Activated CD8-positive, alpha-beta T cell treated with anti-CD3 and anti-CD28 coated beads for 36 hours (primary cell): ENCODE measurements around the gene KRTAP19-4. TPM values are rescaled to one million over a fixed set of nuclear protein-coding genes. Genes with fewer than 3 reads are reported as not detected.

Experiments
- ATAC-seq: fragments of 200-7000 bp; cut with Tn5 transposase; one replicate; pipeline ENCODE4 v1.10.0; 2021; ENCODE audit warnings: mild to moderate bottlenecking, moderate library complexity
- CTCF ChIA-PET: fragments of 350-600 bp; sonication (Branson Sonifier 250); formaldehyde crosslinking; loops from one replicate; lab custom pipeline; 2021; ENCODE audit warnings: antibody characterized with exemption; lab: Charles Lee
- POLR2A ChIA-PET: fragments of 350-600 bp; sonication (Branson Sonifier 250); formaldehyde crosslinking; loops from one replicate; lab custom pipeline; 2021; ENCODE audit warnings: antibody characterized with exemption; lab: Charles Lee
- DNase-seq: peaks from one replicate; pipeline ENCODE4 v3.0.0-alpha.2; 2020
- H3K27ac Mint-ChIP-seq: one replicate; pipeline ENCODE4 v1.8.0; 2021; ENCODE audit warnings: mild to moderate bottlenecking, mixed read lengths
- H3K27me3 Mint-ChIP-seq: one replicate; pipeline ENCODE4 v1.8.0; 2021; ENCODE audit warnings: mixed read lengths
- H3K36me3 Mint-ChIP-seq: one replicate; pipeline ENCODE4 v1.8.0; 2021; ENCODE audit warnings: low read depth, mixed read lengths
- H3K4me1 Mint-ChIP-seq: one replicate; pipeline ENCODE4 v1.8.0; 2021; ENCODE audit warnings: low read depth, mixed read lengths
- H3K4me3 Mint-ChIP-seq: one replicate; pipeline ENCODE4 v1.8.0; 2021; ENCODE audit warnings: mild to moderate bottlenecking, moderate library complexity, mixed read lengths
- H3K9me3 Mint-ChIP-seq: one replicate; pipeline ENCODE4 v1.8.0; 2021; ENCODE audit warnings: mixed read lengths
- intact Hi-C: fragments of 100-400 bp; cut with micrococcal nuclease; formaldehyde crosslinking; loops from one replicate; pipeline ENCODE4 v1.10.0; 2022
- total RNA-seq, 2 experiments: library from RNA; stranded (reverse); gene quantifications; one replicate each; pipeline ENCODE4 v1.2.3, GENCODE V29; 2021
- TF ChIP-seq, protein P1 (sequence below): fragments of 200-600 bp; IDR thresholded peaks from one replicate; pipeline ENCODE4 v1.8.0; 2022; ENCODE audit warnings: antibody characterized with exemption, mild to moderate bottlenecking

The KRTAP19-4 gene
- total RNA-seq, 2 experiments from 2014 or later, result not detected

DNA sequence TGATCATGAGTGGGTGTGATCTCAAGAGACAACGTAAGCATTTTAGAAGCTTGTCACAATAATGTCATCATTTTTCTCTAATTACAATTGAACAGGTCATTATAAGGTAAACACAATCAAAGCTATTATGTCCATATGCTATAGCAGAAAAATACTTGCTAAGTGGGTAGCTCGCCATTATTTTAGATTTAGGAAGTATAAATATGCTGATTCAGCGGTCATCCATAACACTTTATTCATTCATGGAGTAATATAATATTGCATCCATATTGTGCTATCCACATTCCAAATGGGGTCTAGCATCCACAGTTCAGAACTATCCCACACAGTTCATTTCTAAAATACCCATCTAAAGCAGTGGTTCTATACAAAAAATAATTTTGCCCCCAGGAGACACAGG is 48.5 kb downstream of the KRTAP19-4 start:
- ChIA-PET POLR2A (no interaction called here), CTCF (no interaction called here)
- no peaks in the 10 kb centered on the region for H3K4me1 Mint-ChIP-seq

DNA sequence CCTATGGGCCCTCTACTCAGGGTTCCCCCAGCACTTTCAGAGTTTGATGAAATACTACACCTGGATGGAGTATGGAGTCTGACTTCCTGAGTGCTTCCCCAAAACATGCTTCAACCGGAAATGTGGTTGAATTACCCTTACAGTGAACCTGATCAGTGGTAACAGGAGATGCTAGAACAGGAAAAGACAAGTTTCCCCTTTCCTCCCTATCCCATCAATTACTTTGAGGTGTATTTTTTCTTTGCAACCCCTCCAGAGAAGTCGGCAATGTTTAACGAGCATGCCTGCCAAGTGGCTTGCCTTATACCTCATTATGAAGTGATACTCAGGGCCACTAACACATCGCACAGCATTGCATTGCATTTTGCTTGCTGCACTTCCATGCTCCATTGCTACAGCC is 49.9 kb downstream of the KRTAP19-4 start:
- Mint-ChIP-seq H3K4me1 (no peaks in the 10 kb centered on the region), H3K27me3 (peaks cover 3% of the 10 kb centered on the region), H3K36me3 (no peaks in the 10 kb centered on the region), H3K9me3 (no peaks in the 10 kb centered on the region), H3K27ac (no peak overlapping the region), H3K4me3 (no peak overlapping the region)
- ATAC-seq, result no peak
- CTCF ChIA-PET, result no interaction called here
- TF ChIP-seq, protein P1, sequence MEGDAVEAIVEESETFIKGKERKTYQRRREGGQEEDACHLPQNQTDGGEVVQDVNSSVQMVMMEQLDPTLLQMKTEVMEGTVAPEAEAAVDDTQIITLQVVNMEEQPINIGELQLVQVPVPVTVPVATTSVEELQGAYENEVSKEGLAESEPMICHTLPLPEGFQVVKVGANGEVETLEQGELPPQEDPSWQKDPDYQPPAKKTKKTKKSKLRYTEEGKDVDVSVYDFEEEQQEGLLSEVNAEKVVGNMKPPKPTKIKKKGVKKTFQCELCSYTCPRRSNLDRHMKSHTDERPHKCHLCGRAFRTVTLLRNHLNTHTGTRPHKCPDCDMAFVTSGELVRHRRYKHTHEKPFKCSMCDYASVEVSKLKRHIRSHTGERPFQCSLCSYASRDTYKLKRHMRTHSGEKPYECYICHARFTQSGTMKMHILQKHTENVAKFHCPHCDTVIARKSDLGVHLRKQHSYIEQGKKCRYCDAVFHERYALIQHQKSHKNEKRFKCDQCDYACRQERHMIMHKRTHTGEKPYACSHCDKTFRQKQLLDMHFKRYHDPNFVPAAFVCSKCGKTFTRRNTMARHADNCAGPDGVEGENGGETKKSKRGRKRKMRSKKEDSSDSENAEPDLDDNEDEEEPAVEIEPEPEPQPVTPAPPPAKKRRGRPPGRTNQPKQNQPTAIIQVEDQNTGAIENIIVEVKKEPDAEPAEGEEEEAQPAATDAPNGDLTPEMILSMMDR, result no peak
- POLR2A ChIA-PET, result no interaction called here
- no peak for DNase-seq
- intact Hi-C loops, result no loop called here

More for the DNA sequence above, 48.5 kb downstream of the KRTAP19-4 start:
- Mint-ChIP-seq H3K4me3 (no peak overlapping the region), H3K9me3 (no peaks in the 10 kb centered on the region), H3K27ac (no peak overlapping the region), H3K36me3 (no peaks in the 10 kb centered on the region), H3K27me3 (peaks cover 3% of the 10 kb centered on the region)
- DNase-seq (no peak), ATAC-seq (no peak)
- intact Hi-C loops, result no loop called here
- TF ChIP-seq, protein P1, result no peak

Other genes starting within 250 kb of the KRTAP19-4 start
- gene KRTAP24-1, start 214.2 kb downstream of the KRTAP19-4 start, total RNA-seq, result not detected
- not detected for gene KRTAP25-1, start 207.7 kb downstream of the KRTAP19-4 start, total RNA-seq
- not detected for gene KRTAP26-1, start 176.8 kb downstream of the KRTAP19-4 start, total RNA-seq
- not detected for gene KRTAP27-1, start 159.5 kb downstream of the KRTAP19-4 start, total RNA-seq
- gene KRTAP23-1, start 148.6 kb downstream of the KRTAP19-4 start, total RNA-seq, result not detected
- gene KRTAP13-2, start 124.9 kb downstream of the KRTAP19-4 start, total RNA-seq, result not detected
- gene KRTAP13-1, start 101.1 kb downstream of the KRTAP19-4 start, total RNA-seq, result not detected
- gene KRTAP13-3, start 71.2 kb downstream of the KRTAP19-4 start, total RNA-seq, result not detected
- not detected for gene KRTAP13-4, start 66.9 kb downstream of the KRTAP19-4 start, total RNA-seq
- not detected for gene KRTAP15-1, start 56.9 kb downstream of the KRTAP19-4 start, total RNA-seq
- gene KRTAP19-1, start 16.8 kb downstream of the KRTAP19-4 start, total RNA-seq, result not detected
- gene KRTAP19-2, start 9.7 kb downstream of the KRTAP19-4 start, total RNA-seq, result not detected
- gene KRTAP19-3, start 5.2 kb downstream of the KRTAP19-4 start, total RNA-seq, result not detected
- not detected for gene KRTAP19-5, start 5.0 kb upstream of the KRTAP19-4 start, total RNA-seq
- gene KRTAP19-6, start 44.7 kb upstream of the KRTAP19-4 start, total RNA-seq, result not detected
- not detected for gene KRTAP19-7, start 64.1 kb upstream of the KRTAP19-4 start, total RNA-seq
- gene KRTAP22-2, start 93.2 kb upstream of the KRTAP19-4 start, total RNA-seq, result not detected
- not detected for gene KRTAP6-3, start 95.3 kb upstream of the KRTAP19-4 start, total RNA-seq
- not detected for gene KRTAP6-2, start 101.7 kb upstream of the KRTAP19-4 start, total RNA-seq
- not detected for gene KRTAP22-1, start 103.9 kb upstream of the KRTAP19-4 start, total RNA-seq
- not detected for gene KRTAP6-1, start 116.8 kb upstream of the KRTAP19-4 start, total RNA-seq
- gene KRTAP20-1, start 119.3 kb upstream of the KRTAP19-4 start, total RNA-seq, result not detected
- gene KRTAP20-4, start 123.5 kb upstream of the KRTAP19-4 start, total RNA-seq, result not detected
- not detected for gene KRTAP20-2, start 138.0 kb upstream of the KRTAP19-4 start, total RNA-seq
- not detected for gene KRTAP20-3, start 145.7 kb upstream of the KRTAP19-4 start, total RNA-seq
- gene KRTAP21-3, start 221.6 kb upstream of the KRTAP19-4 start, total RNA-seq, result not detected